ENCODE results near the gene TEDC2. TPM values are rescaled to one million over a fixed set of nuclear protein-coding genes. Genes with fewer than 3 reads are reported as not detected.

TEDC2 gene
- total RNA-seq, 4 donors from 2014 or later, result 0.83 to 0.96 TPM; not detected in 2

DNA sequence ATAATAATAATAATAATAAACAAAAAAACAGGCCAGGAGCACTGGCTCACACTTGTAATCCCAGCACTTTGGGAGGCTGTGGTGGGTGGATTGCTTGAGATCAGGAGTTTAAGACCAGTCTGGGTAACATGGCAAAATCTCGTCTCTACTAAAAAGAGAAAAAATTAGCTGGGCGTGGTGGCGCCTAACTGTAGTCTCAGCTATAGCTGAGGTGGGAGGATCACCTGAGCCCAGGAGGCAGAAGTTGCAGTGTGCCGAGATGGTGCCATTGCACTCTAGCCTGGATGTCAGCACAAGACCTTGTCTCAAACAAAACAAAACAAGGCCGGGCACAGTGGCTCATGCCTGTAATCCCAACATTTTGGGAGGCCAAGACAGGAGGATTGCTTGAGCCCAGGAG lies 35.1 kb downstream of the TEDC2 start:
- TF ChIP-seq CTCF (IDR thresholded peaks at IDR 0.05) (no peak), POLR2A (IDR thresholded peaks at IDR 0.05) (no peak)
- H3K9me3 ChIP-seq, result no peaks in the 10 kb centered on the region
- intact Hi-C loops (cut with DNase I), result no loop called here
- no peak overlapping the region for H3K4me3 ChIP-seq (replicated peaks in 1 of 3)
- no peaks in the 10 kb centered on the region for H3K27me3 ChIP-seq
- peaks cover 52 to 81% of the 10 kb centered on the region in 2 donors for H3K4me1 ChIP-seq
- peaks cover 0 to 10% of the 10 kb centered on the region in 2 donors for H3K36me3 ChIP-seq
- whole genome bisulfite sequencing, 2 donors, result 89 to 93% methylated on average over 5 of the region's 5 CpGs
- peak overlapping the region in 1 of 3 donors; percentile 24 for H3K27ac ChIP-seq
- no peak for DNase-seq

GRCh38 chr16:2496223-2497115 lies 36.6 kb downstream of the TEDC2 start:
- no peaks in the 10 kb centered on the region for H3K9me3 ChIP-seq
- H3K27ac ChIP-seq, result no peak overlapping the region
- WGBS, 2 donors, result 97 to 99% methylated on average over 16 to 36 of the region's 62 CpGs
- no peak for DNase-seq
- H3K4me3 ChIP-seq (replicated peaks in 1 of 3), result no peak overlapping the region
- intact Hi-C loops (cut with DNase I), result no loop called here
- H3K4me1 ChIP-seq, result peaks cover 40 to 80% of the 10 kb centered on the region in 2 donors
- TF ChIP-seq CTCF (IDR thresholded peaks at IDR 0.05) (no peak), POLR2A (IDR thresholded peaks at IDR 0.05) (no peak)
- H3K27me3 ChIP-seq, result no peaks in the 10 kb centered on the region
- H3K36me3 ChIP-seq, result peaks cover 0 to 10% of the 10 kb centered on the region in 2 donors

GRCh38 chr16:2497116-2497630 lies 37.3 kb downstream of the TEDC2 start:
- Histone ChIP-seq H3K36me3 (peaks cover 0 to 10% of the 10 kb centered on the region in 2 donors), H3K4me1 (peaks cover 41 to 80% of the 10 kb centered on the region in 2 donors), H3K9me3 (no peaks in the 10 kb centered on the region), H3K27ac (peak overlapping the region in 2 of 3 donors; percentile 79 to 90), H3K4me3 (replicated peaks in 1 of 3) (no peak overlapping the region), H3K27me3 (no peaks in the 10 kb centered on the region)
- TF ChIP-seq POLR2A (IDR thresholded peaks at IDR 0.05), result no peak
- no peak for TF ChIP-seq CTCF (IDR thresholded peaks at IDR 0.05)
- intact Hi-C loops (cut with DNase I), result no loop called here
- 56% methylated on average over 11 to 21 of the region's 21 CpGs for WGBS, 2 donors
- peak in 1 of 2 donors; percentile 42 for DNase-seq

DNA sequence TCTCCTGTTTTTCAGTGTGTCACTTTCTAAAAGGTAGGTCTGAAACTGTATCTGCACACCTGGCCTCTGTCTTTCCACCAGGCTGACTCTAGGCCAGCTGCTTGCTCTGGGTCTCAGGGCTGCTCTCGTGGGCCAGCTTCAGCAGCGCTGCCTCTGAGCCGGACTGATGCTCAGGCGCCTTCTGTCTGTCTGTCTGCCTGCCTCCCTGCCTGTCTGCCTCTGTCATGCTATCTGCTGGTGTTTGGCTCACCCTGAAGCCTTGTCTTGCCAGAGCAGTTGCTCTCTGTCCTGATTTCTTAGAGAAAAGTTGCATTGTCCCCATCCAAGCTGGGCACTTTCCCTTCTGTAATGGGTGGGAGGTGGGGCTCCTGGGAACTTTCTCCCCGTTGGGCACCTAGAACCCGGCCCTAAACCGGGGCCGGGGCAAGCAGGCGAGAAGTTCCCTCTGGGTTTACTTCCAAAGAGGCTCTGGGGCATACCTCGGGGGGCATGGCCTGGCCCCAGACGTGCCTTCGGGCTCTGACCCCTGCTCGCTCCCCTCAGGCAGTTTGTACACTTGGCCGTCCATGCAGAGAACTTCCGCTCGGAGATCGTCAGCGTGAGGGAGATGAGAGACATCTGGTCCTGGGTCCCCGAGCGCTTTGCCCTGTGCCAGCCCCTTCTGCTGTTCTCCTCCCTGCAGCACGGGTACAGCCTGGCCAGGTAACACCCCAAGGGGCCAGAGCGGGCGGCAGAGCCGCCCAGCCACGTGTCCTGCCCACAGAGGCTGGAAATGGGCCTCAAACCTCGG lies 38.0 kb downstream of the TEDC2 start:
- no peak overlapping the region for H3K4me3 ChIP-seq (replicated peaks in 1 of 3)
- peaks cover 45 to 80% of the 10 kb centered on the region in 2 donors for H3K4me1 ChIP-seq
- H3K36me3 ChIP-seq, result peaks cover 0 to 10% of the 10 kb centered on the region in 2 donors
- no peaks in the 10 kb centered on the region for H3K27me3 ChIP-seq
- H3K9me3 ChIP-seq, result no peaks in the 10 kb centered on the region
- intact Hi-C loops (cut with DNase I), result no loop called here
- peak overlapping the region; percentile 72 to 90 (median 79) for H3K27ac ChIP-seq
- DNase-seq, result no peak
- 80 to 88% methylated on average over 4 to 16 of the region's 26 CpGs for WGBS, 2 donors
- TF ChIP-seq CTCF (IDR thresholded peaks at IDR 0.05) (no peak), POLR2A (IDR thresholded peaks at IDR 0.05) (no peak)
